Measurements from ENCODE around the gene CINP.
"Not testable (repeated sequence)": the region's sequence is repeated elsewhere in the genome, so short reads cannot be mapped to it uniquely, and the experiment has no call there.

The CINP gene

DNA sequence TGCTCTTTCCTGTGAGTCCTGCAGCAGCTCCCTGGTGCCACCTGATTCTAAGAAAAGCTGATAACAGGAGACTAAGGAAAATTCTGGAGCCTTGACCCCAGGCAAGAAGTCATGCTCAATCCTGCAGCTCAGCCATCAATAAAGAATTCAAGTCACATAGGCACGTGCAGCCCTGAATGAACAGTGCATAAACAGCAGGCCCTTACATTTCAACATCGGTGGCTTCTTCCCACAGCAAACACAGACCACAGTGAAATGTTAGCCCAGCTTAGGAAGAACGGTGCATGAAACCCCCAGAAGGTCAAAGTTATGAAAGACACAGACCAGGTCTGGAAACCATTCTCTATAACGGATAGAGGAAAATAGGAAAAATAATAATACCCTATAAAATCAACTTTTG is 10.5 kb downstream of the CINP start:
- DNase-seq: no peak

DNA sequence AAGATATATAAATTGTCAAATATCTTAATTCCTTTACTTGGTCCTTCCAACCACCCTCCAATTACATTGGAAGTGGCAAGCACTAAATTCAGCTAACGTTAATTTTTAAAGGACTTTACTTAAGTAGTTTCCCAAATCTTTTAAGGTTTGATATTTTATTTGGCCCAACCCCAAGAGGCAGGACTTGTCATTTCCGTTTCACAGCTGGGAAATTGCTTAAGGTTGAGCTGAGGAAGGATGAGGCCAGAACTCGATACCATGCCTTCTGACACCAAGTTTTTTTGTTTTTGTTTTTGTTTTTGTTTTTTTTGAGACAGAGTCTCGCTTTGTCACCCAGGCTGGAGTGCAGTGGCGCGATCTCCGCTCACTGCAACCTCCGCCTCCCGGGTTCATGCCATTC is 11.1 kb downstream of the CINP start:
- DNase-seq: not testable (repeated sequence)

DNA sequence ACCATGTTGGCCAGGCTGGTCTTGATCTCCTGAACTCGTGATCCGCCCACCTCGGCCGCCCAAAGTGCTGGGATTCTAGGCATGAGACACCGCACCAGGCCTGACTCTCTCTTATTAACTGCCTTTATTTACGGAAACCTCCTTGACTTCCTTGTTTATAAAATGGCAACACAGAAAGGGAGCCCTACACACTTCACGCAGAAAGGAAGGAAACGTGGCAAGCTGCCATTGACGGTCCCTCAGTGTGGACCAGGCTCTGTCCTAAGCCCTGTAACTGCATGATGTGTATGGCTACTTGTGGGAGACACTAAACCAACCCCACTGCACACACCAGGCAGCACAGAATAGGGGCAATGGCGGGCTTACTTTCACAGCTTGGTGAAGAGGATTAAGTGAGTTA is 11.7 kb downstream of the CINP start:
- no peak for DNase-seq

DNA sequence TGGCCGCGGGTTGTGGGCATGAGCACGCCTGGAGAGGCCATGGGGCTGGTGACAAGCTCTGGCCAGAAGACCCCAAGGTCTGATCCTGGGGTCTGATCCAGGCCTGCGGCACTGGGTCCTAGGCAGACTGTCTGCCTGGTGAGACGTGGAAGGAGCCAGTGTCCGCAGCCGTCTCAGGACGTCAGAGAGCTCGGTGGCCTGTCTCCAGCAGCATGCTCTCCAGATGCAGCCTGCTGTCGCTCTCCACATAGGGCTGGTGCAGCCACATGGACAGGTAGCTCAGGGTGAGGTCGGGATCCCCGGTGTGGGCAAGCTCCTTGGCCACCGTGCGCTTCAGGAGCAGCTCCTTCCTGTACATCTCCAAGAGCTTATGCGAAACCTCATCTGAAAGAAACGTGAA is 14.3 kb downstream of the CINP start:
- DNase-seq: no peak

DNA sequence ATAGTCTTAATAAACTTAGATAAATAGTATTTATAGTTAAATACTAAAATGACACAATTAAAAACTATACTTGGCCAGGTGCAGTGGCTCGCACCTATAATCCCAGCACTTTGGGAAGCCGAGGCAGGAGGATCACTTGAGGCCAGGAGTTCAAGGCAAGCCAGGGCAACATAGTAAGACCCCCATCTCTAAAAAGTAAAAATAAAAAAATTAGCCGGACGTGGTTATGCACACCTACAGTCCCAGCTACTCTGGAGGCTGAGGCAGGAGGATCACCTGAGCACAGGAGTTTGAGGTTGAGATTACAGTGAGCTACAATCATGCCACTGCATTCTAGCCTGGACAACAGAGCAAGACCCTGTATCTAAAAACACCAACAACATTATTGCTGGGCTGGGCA is 16.0 kb downstream of the CINP start:
- DNase-seq: no peak

DNA sequence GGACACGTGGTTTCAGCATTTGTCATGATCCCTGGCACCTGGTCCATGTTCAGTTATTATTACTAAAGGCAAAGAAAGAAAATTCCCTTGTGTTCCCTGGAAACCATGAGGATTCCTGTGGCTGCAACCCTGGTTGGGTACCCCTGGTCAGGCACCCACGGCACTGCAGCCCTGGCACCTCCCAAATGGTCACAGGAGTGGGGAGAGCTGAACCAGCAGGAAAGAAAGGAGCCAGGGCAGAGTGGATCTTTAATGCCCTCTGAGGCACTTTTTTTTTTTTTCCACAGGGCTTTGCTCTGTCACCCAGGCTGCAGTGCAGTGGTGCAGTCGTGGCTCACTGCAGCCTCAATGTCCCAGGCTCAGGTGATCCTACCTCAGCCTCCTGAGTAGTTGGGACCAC is 17.5 kb downstream of the CINP start:
- no peak for DNase-seq

DNA sequence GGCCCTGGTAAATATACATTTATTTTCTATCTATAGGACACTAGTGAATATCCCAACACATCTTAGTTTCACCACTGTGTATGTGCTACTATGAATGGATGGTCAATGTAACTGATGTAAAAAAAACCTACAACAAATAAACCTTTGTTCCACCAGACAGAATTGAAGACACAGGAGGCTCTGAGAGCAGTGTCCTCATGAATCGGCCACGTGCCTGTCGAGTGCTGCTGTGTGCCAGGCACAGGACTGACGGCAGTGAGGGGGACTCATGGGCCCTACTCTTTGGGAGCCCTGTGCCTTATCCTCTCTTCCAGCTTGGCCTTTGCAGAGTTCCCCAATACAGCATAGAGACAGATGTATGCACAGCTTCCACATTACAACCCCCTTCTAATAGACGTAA is 18.2 kb downstream of the CINP start:
- no peak for DNase-seq

DNA sequence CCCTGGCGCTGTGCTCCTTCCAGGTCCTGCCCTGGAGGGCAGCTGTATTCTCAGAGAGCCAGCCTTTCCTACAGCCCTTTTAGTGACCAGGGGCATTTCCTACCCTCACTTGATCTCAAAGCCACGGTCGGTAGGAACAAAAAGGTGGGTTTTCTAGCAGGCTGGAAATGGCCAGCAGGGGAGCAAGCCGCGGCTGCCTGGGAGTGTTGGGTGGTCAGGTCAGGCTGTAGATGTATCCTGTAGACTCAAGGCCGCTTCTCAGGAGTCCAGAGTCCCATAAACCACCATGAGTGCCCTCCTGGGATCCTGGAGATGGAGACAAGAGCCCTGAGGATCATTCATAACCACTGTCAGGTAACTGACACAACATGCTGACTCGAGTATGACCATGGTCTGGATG is 18.6 kb downstream of the CINP start:
- DNase-seq: no peak

DNA sequence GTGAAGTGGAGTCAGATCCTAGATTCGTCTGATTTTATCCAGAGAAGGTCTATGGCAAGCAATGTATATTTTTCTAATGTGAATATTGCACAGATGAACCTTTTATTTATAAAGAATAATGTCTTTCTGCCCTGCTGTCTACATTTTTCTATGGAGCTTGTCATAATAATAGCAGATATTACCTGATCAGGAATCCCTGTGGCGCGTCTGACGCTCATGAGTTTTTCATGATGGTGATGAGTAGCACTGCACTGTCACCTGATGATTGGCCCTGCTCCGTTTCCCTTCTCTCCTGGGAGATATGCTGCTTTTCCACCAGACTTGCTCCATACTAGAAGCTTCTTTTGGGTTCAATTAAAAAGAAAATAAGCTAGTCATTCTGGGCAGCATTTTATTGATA is 20.5 kb downstream of the CINP start:
- no peak for DNase-seq

DNA sequence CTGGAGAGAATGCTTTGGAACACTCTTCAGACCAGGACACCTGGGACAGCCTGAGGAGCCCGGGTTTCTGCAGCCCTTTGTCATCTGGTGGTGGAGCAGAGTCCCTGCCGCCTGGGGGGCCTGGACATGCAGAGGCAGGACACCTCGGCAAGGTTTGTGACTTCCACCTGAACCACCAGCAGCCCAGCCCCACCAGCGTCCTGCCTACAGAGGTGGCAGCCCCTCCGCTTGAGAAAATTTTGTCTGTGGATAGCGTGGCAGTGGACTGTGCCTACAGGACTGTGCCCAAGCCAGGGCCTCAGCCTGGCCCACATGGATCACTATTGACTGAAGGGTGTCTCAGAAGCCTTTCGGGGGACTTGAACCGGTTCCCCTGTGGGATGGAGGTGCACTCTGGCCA is 21.1 kb downstream of the CINP start:
- DNase-seq: no peak

DNA sequence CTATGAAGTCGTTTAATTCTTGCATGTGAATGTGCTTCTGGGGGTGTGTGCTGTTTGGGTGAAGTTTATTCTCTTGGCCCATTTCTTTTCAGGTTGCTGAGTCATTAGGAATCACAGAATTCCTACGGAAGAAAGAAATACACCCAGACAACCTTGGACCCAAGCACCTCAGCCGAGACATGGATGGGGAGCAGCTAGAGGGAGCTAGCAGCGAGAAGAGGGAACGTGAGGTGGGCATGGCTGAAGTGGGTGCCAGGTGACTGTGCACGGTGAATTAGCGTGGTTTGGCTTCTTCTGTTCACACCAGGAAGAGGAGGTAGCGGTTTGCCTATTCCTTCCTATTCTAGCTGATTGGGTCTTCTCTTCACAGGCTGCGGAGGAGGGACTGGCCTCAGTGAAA is 24.0 kb downstream of the CINP start:
- no peak for DNase-seq

DNA sequence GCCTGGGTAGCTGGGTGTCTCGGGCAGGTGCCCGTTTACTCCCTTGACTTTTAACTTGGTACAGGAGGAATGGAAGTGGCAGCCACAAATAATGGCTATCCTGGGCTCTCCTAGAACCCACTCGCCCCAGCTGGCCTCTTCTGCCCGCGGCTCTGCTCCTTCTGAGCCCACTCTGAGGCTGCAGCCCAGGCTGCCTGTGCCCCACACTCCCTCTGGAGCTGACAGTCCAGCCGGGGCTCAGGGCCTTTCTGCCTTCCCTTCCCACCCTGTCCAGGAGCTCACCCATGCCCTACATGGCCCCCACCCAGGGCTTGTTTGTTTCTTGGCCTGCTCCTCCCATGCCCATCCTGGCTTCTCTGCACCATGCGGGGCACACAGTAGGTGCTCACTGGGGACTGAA is 27.5 kb downstream of the CINP start:
- DNase-seq: no peak

DNA sequence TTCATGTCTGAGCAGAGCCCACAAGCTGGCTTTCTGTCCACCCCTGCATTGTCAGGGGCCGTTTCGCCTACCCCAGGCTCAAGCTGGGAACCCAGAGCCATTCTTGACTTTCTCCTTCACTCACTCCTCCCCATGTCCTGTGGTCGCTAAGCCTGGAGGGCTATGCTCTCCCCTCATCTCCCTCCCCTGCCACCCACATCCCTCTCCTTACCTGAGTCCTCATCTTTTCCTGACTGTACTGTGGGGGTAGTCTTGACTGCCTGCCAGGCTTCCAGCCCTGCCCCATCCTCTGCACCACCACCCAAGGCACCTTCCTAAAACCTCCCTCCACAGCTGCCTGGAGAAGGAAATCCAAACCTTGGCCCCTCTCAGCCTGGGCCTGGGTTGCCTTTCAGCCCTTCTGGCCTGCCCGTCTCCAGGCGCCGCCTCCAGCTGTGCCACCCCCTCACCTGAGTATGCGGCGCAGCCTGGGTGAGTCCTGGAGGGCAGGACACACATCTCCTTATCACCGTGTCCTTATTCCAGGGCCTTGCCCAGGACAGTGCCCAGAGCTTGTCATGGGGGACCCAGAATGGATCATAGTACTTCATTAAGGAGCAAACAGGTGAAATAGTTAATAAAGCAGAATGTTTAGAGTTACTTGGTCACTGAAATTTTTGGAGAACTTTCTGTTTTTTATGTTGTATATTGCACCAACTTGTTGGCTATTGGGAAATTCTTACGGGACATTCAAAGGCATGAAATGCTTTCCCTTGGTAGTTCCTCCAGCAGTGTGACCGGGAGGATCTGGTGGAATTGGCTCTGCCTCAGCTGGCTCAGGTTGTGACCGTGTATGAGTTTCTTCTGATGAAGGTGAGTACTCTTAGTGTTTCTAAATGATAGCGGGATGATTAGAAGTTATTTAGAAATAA is 28.6 kb downstream of the CINP start:
- no peak for DNase-seq

DNA sequence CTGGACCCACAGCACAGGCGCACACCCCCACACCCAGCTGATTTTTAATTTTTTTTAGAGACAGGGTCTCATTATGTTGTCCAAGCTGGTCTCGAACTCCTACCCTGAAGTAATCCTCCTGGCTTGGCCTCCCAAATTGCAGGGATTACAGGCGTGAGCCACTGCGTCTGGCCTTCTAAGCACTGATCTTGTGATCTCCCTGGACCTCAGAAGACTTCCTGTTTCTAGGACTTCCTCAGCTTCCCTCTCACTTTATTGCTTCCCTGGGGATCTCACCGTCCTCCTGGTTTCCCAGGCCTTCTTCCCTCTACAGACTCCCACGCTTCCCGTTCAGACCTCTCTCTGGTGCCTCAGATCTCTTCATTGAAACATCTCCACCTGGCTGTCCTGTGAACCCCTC is 29.3 kb downstream of the CINP start:
- DNase-seq: no peak

DNA sequence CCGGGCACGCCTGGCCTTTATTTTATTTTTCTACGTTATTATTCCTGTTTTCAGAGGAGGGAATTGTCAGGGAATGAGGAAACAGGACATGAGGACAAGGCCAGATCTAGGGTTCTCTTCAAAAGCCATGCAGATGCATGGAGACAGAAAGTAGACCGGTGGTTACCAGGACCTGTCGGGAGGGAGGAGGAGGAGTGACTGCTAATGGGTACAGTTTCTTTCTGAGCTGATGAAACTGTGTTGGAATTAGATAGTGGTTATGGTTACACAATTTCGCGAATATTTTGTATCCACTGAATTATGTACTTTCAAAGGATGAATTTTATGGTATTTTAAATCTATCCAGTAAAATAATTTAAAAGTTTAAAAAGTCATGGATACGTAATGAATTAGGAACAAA is 31.9 kb downstream of the CINP start:
- no peak for DNase-seq

DNA sequence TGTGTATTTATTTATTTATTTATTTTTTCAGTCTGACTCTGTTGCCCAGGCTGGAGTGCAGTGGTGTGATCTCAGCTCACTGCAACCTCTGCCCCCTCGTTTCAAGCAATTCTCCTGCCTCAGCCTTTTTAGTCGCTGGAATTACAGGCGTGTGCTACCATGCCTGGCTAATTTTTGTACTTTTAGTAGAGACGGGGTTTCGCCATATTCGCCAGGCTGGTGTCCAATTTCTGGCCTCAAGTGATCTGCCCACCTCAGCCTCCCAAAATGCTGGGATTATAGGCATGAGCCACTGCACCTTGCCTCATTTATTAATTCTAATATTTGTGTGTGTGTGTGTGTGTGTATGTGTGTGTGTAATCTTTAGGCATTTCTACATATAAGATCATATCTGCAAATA is 33.3 kb downstream of the CINP start:
- not testable (repeated sequence) for DNase-seq

DNA sequence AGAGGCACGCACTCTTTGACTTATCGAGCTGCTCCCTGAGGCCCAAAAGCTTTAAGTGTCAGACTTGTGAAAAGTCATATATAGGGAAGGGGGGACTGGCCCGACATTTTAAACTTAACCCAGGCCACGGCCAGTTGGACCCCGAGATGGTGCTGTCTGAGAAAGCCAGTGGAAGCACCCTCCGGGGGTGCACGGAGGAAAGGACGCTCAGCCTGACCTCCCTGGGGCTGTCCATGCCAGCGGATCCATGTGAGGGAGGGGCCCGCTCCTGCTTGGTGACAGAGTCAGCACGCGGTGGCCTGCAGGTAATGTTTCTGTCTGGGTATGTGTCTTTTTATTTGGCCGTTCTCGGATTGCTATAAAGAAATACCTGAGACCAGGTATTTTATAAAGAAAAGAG is 36.1 kb downstream of the CINP start:
- no peak for DNase-seq

DNA sequence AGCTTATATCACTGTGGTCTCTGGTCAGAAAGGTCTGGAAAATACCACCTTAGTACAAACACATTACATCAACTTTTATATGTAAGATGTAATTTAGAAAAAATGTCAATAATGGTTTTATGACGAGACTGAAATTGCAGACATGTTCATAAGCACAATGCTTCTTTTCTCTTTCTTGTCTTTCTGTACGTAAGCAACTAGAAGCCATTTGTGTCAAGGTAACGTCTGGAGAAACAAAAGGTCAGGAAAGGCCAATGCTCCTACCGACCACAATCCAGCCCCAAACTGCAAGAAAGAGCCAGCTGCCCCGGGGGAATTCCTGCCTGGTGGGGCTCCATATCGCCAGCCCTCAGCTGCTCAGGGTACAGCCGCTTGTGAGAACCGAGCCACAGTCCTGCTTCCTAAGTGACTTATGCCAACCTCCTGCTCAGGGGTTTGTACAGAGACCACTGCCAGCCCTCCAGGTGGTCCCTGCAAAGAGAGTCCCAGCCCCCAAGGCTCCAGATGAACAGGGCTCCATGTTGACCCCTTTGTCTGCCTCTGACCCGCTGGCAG is 36.8 kb downstream of the CINP start:
- DNase-seq: no peak

DNA sequence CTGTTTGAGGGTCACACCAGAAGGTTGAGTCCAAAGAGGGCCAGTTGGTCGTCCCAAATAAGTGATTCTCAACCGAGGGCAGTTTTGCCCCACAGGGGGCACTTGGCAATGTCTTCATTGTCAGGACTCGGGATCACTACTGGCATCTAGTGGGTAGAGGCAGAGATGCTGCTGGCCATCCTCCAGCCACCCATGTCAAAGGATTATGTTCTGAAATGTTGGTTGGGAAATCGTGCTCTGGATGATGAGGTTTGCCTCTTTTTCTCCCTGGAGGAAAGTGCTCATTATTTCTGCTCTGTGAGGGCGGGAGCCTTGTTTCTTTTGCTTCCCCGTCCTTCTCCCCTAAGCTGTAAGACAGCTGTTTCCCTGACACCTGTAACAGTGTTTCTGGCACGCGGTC is 39.6 kb downstream of the CINP start:
- DNase-seq: peak; percentile 8

DNA sequence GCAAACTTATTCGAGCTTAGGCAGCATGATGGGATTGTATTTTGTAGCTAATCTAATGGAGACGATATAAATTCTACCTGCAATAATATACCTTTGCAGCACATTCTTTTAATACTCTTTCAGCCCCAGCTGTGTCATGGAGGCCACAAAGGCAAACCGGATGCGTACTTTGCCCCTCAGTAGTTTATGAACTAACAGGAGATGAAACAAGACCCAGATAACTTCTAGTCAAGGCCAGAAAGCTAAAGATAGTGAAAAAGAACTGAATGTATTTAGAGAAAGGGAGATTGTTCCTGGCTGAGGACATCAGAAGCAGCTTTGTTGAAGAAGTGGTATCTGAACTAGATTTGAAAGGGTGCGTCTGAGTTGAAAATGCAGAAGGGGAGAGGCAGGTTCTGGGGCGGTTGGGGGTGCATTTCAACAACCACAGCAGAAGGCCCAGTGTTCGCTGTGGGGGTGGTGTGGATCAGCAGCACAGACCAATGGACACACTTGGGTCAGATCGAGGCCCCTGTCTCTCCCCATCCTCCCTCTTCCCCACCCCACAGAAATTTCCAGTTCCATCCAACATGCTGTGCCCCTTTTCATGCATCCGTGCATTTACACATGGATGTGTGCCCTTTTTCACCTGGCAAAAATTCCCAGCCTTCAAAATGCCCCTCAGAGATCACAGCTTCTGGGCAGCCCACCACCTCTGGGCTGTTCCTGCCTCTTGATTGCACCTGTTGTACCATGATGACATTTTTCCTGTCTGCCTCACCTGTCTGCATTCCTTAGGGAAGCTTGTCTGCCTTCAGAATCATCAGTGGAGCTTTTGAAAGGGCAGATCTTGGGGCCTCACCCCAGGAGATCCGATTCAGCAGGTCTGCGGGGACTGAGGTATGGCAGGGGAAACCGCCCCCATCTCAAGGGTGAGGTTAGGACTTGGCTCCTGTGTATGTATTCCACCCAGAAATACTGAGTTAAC is 41.0 kb downstream of the CINP start:
- DNase-seq: no peak

DNA sequence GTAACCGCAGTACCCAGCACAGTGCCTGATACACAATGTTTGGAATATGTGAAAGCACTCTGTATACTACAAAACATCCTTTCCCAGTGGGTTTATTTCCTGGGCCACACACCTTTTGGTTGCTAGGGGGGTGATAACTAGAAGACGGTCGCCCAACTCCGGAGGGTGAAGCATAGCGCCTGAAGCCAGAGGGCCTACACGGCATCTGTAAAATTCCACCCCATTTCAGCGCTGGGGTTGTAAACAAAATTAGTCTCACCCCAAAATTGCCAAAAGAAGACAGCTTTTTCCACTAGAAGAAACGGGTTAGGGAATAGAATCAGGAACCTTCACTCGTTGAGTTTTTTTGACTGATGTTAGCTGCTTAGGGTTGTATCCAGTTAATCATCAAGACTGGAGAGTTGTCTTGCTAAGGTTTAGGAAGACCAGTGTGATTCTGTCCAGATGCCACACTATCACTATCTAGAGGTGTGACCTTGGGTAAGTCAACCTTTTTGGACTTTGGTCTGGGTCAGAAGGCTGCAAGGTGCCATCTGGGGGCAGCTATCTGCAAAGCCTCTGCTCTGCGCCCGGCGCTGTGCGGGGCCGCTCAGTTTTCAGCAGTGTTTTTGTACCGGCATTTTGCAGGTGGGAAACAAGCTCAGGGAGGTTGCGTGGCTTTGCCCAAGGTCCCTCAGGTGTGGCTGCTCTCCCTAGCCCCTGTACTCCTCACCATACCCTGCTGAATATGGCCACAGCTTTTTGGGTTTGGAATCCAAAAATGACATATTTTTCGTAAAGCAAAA is 41.8 kb downstream of the CINP start:
- no peak for DNase-seq

DNA sequence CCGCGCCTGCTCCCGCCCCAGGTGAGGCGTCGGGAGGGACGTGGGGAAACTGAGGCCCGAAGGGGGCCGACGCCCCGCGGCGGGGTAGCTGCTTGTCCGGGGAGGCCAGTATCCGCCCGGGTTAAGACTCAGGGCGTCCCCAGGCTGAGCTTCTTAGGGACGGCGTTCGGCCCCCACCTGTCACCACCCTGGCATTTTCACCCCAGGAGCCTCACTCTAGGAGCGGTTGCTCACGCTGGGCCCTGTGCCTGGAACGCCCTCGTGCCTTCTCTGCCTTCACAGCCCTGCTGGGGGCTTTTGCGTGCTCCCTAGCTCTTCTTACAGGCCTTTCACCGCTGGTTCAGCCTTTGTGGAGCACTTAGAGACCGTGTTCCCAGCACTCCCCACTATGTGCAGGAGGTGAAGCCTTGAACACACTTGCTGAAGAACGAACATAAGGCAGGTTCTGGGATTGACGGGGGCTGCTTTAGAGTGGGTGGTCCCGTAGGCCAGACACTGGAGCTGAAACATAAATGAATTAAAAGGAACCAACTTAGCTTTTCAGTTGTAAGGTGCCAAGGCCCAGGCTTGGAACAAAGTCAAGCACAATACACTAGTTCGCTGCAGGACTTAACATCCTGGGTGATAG is 42.5 kb downstream of the CINP start:
- DNase-seq: no peak

Measured in GDM1 (cell line).